OCI-M2 (cell line): ENCODE results near the gene ARX.

ENCODE experiments used
- DNase-seq: peaks from one replicate; lab custom pipeline; 2025; ENCODE audit not compliant: unreplicated experiment; lab: John Stamatoyannopoulos, UW

ARX gene

DNA sequence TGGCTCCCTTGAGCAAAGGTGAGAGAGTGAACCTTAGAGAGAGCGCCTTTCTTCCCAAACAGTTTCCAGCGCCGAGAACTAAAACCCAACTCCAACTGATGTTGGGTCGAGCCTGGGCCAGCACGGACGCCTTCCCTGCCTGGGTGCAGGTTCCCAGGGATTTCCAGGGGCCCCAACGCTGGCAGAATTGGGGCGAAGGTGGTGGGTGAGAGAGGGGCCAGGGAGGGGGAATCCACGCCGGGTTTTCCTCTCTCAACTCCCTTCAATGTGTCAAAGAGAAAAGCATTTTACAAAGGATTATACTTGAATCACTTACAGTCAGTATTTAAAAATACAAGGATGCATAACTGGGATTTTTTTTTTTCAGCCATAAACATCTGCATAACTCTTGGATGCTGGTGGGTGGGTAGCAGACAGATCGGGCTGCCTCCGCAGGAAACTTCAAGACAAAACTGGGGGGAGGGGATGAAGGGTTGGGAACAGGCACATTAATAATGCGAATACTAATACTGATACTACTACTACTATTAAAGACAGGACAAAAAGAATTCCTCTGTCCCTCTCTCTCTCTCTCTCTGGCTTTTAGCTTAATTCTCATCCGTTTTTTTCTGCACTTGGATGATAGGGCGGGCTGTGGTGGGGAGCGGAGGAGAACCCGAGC is 1.3 kb upstream of the ARX start:
- no peak for DNase-seq

- no peak for DNase-seq
These were observed 551 bp upstream of the ARX start for GRCh38 chrX:25016361-25016671.

DNA sequence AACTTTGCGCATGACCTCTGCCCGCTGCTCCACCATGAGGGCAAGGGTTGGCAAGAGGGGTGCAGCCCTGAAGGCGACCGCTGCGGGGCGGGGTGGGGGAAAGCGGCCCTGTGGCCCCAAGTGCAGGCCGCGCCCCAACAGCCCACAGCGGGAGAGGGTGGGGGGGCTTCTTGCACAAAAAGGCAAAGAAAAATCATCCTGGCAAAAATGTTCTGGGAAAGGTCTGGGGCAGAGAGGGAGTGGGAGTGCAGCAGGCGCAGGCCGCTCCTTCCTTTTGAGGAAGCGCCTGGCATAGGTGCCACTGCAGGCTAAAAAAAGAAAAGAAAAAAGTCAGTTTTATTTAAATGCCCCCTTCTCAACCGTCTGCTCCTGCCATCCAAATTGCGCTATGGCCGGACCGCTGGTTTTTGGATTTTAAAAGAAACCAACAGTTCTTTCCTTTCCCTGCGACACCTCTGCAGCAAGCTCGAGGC is 1.4 kb downstream of the ARX start:
- no peak for DNase-seq

GRCh38 chrX:25013632-25014365 is 2.0 kb downstream of the ARX start:
- no peak for DNase-seq

DNA sequence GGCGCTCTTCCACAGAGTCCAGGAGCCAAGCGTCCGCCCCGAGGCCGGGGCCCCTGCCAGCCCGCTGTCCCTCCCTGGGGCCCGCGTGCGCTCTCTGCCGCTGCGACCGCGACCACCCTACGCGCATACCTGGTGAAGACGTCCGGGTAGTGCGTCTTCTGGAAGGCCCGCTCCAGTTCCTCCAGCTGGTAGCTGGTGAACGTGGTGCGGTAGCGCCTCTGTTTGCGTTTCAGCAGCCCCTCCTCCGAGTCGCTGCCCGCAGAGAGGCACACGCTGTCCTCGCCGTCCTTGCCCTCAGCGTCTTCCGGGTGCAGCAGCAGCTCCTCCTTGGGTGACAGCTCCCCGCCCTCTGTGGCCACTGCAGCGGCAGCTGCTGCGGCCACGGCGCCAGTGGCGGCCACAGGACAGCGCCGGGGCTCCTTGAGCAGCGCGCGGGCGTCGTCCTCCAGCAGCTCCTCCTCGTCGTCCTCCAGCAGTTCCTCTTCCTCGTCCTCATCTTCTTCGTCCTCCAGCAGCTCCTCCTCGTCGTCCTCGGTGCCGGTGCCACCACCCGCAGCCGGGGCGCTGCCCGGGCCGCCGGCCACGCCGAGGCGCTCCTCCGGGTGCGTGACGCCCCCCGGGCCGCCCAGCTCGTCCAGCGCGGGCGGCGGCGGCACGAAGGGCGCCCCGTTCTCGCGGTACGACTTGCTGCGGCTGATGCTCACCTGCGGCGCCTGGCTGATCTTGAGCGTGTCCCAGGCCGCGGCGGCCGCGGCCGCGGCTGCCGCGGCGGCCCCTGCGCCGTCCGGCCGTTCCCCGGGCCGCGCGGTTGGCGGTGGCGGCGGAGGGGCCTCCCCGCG is 2.8 kb downstream of the ARX start:
- no peak for DNase-seq

DNA sequence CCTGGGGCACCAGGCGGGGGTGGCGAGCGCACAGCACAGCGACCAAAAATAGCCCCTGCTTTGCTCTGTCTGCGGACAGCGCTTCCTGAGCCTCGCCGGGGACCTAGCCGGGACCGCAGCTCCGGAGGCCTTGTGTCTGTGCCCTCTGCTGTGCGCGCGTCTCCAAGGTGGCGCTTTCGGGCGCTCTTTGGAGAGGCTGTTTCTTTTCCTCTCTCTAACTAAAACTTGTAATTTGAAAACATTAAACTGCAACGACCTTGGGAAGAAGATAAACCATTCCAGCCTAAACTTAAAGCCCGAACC is 3.4 kb downstream of the ARX start:
- no peak for DNase-seq

DNA sequence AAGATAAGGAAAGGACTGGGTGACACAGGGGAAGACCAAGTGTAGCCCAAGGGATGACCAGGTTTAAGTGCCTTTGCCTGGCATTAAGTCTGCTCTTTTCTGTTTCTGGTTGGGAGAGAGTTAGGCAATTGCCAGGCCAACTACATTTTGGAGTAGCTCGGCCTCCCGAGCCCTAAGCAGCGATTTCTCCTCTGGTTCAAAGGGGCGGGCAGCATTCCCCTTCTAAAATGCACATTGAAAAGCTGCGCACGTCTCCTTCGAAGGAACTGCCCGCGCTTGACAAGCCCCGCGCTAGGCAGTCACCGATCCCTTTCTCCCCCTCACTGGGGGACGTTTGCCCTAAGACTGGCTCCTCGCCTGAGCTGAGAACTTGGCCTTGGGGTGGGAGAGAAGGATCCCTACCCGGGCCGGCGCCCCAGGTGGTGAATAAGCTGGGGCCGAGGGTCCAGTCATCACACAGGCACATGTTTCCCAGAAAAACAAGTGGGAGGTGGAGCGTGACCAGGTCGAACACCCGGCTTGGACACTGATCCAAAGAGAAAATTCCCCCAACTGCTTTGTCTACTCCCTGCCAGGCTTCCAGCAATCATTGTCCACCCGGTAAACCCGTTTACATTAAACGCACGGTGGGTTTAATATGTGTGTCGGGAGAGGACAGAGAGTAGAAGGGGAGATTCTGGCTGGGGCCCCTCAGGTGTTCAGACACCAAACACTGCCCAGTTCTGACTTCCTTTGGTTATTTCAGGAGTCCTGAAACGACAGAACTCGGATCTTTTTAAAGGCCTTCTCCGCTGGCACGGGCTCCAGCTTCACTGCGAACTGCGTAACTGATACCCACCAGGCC is 4.0 kb downstream of the ARX start:
- DNase-seq, result no peak

DNA sequence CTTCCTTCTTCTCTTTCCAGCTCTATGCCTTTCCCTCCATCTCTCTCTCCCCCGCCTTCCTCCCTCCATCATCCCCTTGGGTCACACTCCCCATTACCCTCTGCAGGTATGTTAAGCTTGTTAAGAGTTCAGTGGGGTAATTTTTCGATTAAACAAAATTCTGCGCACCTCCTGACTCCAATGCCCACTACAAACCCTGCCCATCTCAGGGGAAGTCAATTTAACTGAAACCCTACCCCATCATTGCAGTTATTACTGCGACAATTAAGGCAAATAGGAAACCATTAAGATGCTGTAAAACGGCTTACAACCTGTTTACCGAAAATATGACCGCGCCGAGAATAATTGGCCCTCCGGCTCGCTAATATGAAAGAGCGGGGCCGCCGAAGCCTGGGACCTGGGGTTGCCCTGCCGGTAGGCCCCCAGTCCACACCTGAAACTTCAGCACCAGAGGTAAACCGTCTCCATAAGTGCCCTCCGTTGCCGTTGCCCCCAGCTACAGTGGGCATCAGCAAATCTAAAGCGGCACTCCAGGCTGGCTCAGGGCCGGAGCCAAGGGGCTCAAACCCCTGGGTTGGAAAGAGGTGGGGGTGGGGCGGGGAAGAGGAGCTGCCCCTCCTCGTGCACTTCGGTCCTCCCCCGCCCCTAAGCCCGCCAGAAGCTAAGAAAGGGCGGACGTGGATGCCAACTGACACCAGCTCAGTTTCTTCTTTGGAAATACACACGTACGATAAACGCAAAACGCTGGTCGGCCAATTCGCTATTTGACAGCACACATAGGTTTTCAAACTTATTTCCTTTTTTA is 4.8 kb downstream of the ARX start:
- no peak for DNase-seq

DNA sequence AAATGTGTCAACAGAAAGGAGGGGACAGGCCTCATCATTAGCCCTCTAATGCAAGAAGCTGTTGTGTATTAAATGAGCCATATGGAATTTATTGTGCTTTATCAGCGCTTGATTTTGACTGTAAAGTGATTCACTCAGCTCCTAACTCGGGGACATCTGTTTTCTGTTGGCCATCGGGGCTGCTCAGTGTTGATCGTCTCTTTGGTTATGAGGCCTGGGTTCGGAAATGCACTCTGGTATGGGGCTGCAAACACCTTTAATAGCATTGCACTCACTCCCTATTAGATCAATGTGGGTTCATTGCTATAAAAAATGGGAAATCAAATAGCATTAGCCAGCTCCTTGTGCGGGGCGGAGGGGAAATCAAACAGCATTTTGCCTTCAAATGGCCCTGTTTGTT is 6.4 kb downstream of the ARX start:
- DNase-seq, result no peak

GRCh38 chrX:25007059-25008053 is 8.4 kb downstream of the ARX start:
- no peak for DNase-seq

DNA sequence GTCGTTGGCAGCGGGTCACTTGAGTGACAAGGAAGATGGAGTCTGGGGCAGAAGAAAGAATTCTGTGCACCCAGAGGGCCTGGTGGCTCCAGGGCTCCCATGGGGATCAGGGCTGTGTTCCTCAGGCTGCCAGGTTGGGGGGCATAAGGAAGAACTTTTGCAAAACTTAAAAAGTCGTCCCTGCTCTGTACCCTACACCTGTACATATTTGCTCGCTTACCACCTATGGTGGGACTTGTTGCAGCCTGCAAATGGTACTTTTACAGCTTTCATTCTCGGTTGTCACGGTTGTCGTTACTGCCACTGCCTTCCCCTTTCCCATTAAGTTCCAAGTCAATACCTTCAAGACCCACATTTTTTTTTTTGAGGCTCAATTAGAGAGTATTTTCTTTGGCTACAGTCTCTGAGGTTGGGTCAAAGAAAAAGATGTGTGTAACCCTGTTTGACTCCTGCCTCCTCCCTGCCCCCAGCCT is 9.1 kb downstream of the ARX start:
- DNase-seq, result no peak

- DNase-seq, result no peak
These were observed 10.2 kb downstream of the ARX start for GRCh38 chrX:25005382-25006185.

GRCh38 chrX:25005034-25005381 is 10.8 kb downstream of the ARX start:
- DNase-seq, result no peak

GRCh38 chrX:25004485-25005032 is 11.2 kb downstream of the ARX start:
- no peak for DNase-seq

- DNase-seq, result no peak
These were observed 11.7 kb downstream of the ARX start for GRCh38 chrX:25004040-25004439.

DNA sequence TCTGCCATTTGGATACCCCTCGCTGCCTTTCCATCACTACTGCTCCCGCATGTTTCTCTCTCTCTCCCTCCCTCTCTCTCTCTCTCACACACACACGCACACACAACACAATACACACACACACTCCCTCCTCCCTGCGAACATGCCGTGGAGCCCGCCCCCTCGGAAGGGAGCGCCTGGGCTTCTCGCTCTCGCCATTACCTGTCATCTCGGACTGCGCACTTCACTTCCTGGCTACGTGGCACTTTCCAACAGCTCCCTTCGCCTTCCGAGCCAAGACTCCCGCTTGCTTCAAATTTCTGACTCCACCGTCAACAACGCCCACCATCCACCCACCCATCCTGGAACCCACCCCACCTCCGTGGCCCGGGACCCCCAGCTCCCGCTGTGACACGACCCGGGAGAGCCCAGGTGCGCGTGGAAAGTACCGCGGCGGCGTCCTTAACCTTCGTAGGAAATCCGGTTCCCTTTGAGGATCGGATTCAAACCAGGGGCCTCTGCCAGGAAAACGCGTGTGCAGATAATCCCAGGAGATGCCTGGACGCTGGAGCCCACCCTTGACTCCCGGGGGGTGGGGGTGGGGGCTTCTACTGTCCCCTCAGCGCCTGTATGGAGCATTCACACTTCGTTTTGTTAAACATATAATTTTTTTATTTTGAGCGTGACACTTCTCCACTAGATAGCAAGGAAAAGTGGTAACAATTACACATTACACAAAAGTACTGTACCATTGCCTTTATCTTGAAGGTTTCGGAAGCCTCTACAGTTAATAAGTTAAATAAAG is 12.5 kb downstream of the ARX start:
- no peak for DNase-seq

- no peak for DNase-seq
These were observed 13.1 kb downstream of the ARX start for GRCh38 chrX:25002661-25003020.
